ENCODE measurements around the gene TTC7B.

The TTC7B gene

DNA sequence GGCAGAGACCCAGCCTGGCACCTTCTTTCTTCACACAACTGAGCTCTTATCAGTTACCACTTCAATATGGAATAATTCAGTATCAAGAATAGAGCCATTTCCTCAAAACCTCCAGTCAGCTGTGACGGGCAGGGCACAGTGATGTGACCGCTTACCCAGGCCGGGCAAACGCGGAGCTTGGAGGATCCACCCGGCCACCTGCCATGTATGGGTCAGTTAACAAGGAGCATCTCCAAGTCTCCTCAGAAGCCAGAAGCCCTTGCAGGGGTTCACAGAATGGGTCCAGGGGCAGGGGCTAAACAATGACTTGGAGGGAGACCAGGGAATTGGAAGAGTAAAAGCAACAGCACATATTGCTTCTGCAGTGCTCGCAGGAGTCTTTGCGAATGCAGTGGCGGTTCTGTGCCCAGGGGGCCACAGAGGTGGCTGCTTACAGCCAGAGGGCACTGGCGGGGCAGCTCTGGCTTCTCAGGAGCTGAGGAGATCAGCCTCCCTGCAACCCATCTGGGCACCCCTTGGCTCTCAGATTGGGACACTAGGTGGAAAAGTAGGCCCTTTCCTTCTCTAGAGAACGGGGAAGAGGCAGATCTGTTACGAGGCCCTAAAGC is 257.1 kb downstream of the TTC7B start:
- DNase-seq (ENCODE audit: low read depth in 2 of 2) = no peak

DNA sequence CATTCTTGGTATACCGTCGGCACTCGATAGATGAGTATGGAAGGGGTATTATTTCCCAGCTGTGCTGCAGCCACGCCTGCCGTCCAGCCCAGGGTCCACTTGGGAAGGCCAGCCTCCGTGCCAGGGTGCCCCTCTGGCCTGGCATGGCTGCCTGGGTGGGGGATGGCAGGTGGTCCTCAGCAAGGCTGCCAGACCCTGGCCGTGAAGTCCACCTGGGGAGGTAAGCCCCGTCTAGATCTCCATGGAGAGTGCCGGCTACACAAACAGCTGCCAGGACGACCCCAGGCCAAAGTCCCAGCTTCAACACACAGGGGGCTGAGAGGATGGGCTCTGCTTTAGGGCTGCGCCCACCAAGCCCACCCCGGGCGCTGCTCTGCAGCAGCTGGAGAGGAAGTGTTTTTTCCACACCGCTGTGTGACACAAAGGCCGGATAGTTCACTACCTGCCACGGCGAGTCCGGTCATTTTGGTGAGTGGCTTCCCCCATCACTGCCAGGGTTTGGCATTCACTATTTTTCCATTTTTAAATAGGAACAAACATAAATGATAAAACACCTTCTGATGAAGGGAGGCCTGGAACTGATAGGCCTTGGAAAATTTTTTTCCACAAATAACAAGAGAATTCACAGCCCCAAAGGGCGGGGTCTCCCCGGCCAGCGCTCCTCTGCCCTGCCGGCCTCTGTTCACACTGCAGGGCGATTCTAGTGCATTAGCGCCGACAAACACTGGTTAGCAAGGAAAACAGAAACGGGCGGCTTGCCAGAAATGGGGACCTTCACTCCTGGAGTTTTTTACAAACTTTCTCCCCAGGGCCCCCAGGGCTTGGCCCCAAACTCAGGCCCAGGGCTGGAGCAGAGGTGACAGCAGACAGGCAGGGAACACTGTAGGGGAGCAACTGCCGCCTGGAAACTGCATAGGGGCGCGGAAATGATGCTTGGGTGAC is 257.9 kb downstream of the TTC7B start:
- no peak for DNase-seq (ENCODE audit: low read depth in 2 of 2)

DNA sequence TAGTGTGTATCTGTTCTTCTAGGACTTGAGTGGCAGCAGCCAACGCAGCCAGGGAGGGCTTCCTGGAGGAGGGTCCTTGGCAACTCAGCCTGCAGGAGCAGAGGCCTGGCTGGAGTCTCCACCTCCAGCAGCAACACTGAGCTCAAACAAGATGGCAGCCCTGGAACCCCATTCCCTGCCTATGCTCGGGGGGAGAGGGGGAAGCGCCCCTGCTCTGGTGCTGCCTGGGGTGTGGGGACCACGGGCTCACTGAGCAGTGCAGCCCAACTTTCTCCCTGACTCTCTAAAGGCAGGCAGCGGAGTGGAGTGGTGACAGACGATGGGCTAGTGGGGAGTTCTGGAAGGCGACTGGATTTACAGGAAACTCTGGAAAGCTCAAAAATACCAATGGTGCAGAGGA is 258.7 kb downstream of the TTC7B start:
- no peak for DNase-seq (ENCODE audit: low read depth in 2 of 2)

DNA sequence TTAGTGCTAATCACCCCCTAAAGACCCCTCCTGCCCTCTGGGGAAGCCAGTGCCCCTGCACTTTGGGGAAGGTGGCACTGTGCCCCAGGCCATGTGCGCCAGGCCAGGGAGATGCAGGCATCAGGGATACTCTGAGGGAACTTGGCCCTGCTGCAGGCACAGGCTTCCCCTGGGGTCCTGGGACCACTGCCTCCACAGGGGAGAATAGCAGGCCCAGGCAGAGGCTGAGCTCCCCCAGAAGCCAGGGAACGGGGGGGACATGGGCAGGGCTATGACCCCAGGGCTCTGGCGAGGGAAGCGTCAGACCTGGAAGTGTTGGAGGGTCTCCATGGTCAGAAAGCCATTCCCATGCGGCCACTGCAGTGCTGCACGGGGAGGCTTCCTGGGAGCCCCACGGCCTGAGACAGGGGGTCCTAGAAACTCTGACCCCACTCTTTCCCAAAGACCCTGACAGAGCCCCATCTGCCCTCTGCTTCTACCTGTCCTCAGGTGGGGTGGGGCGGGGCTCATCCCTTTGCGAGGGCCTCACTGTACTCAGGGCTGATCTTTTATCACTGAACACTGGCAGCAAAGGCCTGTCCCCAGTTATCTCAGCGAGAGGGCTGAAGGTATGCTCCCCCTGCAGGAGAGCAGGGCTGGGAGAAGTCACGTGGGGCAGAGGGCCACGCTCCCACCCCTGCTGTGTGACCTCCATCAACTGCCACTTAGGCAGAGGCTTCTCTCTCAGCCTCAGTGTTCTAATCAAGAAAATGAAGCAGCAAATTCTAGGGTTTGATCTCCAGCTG is 259.4 kb downstream of the TTC7B start:
- no peak for DNase-seq (ENCODE audit: low read depth in 2 of 2)

DNA sequence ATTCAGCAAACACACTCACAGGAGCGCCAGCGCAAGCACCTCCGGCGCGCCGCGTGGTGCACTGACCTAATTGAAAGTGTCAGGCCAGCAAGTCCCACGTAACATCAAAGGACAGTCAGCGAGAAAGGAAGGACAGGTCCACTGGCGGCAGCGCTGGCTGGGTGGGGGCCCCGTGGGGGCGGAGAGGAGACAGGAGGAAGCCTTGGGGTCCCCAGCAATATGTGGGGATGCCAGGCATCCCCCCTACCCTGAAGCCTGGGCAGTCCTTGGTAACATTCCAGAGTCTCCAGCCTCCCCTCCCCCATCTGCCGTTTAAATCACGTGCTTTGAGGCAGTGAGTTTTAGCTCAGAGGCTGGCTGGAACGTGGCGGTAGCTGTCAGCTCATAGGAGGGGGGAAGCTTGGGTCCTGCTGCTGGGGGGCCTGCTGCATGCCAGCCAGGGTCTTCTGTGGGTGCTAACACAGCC is 260.2 kb downstream of the TTC7B start:
- DNase-seq (ENCODE audit: low read depth in 2 of 2) = no peak

DNA sequence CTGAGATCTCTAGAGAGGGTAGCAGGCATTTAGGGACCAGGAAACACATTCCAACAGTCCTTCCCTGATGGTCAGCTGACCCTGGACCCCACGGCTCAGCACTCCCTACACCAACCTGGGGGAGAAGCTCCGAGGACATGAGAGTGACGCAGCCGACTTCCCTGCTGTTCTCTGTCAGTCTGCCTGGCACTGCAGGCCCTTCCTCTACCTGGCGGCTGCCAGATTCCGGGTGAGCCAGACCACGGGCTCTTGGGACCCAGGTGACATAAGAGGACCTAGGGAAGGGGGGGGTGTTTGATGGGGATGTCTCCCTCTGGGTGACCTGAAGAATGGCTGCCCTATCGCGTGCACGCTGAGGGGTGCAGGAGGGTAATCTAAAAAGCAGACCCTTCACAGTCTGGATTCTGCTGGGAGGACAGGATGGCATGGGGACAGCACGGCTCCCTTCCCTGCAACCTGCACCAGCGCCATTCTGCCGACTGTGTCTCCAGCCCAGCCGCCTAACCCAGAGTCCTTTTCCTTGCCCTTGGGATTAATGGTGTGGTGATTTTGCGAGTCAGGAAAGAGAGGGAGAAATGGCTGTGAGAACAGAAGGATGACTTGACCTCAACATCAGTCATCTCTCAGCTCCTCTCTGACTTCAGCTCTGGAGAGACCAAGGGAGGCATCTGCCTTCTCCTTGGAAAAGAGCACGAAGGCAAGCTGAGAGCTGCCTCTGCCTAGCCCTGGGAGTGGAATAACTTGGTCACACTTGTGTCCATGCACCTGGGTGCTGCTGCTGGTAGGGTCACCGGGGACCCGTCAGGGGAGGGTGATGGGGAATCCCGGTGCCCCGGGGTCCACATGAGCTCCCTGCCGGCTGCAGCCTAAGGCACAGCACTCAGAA is 260.9 kb downstream of the TTC7B start:
- DNase-seq (ENCODE audit: low read depth in 2 of 2) = no peak

DNA sequence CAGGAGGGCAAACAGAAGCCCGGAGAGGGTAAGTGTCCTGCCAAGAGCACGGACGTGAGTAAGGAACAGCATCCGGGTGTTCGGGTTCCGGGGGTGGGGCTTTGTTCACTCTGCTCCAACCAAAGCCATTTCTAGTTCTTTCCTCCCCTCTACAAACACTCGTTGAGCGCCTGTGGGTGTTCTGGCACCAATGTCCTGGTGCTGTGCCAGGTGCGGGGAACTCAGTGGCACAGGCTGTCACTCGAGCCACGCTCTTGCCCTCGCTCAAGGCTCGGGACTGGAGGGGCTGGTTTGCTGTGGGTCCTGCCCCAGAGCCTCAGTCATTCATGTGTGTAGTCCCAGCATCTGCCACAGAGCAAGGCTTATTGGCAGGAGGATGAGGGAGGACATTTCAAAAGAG is 261.9 kb downstream of the TTC7B start:
- DNase-seq (ENCODE audit: low read depth in 2 of 2) = no peak

DNA sequence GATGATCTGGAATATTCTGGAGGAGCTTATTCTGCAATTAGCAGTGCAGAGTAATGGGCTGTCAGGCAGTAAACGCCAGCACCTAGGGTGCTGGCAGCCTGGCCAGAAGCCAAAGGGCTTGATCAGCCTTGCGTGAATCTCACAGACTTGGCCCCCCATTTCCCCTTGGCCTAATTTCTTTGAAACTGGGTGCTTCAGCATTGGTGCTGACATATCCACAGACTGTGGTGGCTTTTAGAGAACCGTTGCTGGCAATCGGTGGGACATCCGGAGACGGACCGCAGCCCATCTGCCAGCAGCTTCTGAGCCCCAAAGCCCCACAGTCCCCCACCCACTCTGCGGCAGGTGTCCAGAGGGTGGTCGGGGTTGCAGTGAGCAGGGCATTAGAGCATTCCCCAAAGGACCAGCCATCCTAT is 262.3 kb downstream of the TTC7B start:
- no peak for DNase-seq (ENCODE audit: low read depth in 2 of 2)

DNA sequence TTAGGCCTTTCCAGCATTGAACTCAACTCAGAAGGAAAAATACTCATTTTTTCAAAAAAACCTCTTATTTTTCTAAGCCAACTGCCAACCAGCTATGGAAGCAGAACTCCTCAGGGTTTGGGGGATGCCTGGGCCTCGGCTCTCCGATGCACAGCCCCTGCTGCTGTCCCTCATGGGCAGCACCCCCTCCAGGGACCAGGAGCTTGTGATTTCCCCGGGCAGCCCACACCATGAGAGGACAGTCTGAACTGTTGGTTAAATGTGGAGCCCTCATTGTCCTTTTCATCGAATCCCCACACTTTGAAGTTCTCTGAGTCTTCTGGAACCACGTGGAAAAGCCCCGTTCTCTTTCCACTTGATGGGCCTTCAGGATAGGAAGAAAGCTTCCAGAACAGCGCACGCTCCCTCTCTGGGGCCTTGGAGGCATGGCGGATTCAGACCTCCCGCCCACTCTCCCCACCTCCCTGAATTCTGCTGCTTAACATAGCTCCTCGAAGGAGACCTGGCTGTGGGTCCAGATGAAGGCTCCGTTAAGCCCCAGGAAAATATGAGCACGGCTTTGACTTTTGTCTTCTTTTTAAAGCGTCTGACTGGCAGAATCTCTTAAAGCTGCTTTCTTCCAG is 262.8 kb downstream of the TTC7B start:
- no peak for DNase-seq (ENCODE audit: low read depth in 2 of 2)

DNA sequence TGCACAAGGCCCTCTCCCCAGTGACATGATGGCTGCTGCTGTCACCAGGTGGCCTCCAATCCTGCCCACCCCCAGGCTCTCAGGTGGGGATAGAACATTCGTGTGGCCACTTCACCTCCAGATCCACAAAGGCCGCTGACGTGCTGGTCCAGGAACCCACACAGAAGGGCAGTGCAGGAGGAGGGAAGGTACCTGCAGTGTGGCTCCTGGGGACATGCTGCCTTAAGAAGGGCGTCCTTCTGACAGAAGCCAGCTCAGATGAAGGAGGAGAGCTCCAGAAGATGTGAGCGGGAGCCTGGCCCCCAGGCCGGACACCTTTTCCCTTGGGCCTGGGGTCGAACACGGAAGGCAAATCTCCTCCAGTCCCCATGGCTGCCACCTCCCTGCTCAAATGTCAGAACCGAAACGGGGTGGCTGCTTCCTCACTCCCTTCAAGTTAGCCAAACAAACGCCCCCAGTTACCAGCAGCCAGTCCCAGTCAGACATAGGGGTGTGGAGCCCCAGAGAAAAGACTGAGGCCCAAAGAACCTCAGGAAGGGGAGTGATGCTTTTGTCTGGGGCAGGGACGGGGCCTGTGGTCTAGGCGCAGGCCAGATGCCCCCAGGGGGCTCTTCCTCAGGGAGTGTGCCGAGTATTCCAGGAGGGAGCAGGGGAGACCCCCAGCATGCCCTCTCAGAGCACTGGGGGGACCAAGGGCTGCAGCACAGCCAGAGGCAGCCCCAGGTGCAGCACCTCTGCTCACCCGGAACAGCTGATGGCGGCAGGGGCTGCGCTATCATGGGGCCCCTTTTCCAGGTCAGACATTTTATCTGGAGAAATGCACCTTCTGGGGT is 263.5 kb downstream of the TTC7B start:
- DNase-seq (ENCODE audit: low read depth in 2 of 2) = no peak

DNA sequence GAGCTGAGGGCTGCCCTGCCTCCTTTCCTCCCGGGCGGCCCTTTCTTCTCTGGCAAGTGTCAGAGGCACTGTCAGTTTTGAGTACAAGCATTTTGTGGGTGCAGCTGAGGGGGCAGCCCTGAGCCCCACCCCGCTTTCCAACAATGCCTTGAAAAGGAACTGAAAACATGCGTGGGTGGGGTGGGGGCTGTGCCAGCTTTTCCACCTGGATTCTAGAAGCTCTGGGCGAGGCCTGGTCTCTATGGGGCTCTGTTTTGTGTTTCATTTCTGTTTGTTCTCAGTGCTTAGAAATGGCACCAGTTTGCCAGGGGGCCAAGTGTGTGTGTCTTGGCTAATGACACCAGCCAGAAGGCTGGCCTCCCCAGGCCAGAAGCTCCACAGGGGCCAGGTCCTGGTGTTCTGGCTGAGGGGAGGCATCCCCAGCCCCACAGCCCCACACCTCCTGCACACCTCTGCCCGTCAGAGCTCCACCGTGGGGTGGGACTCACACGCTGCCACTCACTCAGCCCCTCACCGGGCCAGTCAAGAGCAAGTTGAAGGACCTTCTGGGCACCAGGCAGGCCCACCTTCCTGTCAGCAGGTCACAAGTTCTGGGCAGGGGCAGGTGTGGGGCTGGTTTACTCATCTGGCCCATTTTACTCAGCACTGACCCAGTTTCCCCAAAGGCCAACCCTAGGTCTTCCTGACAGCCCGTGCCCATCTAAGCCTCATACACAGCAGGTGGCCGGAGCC is 264.3 kb downstream of the TTC7B start:
- no peak for DNase-seq (ENCODE audit: low read depth in 2 of 2)

DNA sequence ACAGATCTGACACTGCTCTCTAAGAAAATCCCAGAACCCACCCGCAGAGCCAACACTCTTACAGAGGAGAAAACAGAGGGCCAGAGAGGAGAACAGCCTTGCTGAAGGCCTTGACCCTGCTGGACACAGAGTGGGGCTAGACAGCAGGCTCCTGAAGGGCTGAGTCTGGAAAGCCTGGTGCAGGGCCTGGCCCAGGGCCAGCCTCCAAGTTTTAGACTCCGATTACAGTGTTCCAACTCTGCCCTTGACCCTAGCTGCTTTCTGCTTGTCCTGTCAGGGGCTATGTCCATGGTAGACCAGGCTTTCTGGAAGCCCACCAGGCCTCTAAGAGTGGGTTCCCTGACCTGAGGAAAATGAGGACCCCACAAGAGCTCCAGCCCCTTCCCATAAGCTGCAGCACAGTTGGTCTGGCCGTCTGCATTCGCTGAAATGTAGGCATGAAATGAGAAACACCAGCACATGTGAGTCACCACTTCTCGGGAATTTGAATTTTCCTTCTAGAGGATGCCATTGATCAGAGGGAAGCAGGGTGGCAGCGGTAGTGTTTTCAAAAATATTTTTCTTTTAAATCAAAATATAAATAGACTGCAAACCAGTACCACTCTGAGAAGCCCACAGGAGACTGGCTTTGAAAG is 265.0 kb downstream of the TTC7B start:
- no peak for DNase-seq (ENCODE audit: low read depth in 2 of 2)

DNA sequence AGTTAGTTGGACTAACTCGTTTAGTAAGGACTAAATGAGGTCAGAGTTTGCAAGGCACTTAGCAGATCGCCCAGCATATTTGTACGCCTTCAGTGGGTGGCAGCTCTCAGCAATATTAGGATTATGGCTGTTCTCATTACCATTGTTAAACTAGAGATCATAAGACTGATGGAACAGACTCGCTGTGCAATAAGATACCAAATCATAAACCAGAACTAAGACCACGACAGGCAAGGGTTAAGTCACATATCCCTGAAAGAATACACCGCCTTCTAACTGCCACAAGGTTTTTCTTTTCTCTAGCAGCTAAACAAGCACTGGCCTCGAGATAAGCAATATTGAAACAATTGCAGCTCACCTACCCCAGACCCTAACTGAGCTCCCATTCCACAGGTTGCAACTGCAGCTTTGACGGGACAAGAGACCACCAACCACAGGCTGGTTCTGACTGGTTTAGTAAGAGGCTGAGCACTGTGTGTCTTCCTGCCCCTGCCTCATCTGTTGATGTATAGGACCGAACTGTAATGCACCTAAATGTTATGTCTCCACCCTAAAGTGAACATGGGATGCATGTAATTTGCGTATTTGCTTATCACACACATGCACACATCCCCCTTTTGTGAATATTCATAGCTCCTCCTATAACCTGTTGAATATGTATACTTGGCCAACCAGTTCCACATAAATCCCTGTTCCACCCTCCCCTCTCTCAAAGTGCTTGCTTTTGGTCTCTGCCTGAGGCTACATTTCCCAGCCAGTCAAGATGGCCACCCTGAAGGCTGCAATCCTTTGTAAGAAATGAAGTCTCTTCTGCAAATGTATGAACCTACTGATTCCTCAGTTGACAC is 266.2 kb downstream of the TTC7B start:
- no peak for DNase-seq (ENCODE audit: low read depth in 2 of 2)

DNA sequence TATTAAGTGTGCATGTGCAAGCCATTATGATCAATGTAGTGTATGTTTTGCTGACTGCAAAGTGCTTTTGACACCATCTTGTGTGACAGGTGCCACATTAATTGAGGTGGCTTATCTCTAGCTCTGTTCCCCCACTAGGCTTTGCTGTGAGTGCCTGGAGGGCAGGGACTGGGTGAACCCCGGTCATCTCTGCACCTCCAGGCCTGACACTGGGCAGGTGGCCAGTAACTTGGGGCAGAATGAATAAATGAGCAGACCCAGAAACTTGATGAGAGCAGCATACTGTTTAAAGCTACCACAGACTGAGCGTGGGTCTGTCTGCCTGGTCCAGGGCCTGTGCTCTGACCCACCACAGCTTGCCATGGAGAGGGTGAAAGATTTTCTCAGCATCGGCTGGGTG is 267.8 kb downstream of the TTC7B start:
- no peak for DNase-seq (ENCODE audit: low read depth in 2 of 2)

DNA sequence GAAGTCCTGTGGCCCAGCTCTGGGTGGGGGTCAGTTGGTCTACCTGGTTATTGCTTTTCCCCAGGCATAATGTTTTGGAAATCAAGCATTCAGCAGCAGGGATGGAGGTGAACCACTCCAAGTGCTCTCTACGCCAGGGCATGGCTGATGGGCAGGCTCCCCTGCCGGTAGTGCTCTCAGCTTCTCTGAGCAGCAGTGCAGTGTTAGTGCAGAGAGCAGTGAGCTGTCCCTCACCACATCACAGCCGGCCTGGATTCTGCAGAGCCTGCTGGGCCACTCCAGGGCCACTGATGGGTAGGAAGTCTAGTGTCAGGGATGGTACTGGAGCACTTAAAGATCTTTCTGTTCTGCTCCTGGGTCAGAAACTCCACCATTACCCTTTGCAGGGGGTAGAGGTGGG is 268.3 kb downstream of the TTC7B start:
- DNase-seq (ENCODE audit: low read depth in 2 of 2) = no peak

DNA sequence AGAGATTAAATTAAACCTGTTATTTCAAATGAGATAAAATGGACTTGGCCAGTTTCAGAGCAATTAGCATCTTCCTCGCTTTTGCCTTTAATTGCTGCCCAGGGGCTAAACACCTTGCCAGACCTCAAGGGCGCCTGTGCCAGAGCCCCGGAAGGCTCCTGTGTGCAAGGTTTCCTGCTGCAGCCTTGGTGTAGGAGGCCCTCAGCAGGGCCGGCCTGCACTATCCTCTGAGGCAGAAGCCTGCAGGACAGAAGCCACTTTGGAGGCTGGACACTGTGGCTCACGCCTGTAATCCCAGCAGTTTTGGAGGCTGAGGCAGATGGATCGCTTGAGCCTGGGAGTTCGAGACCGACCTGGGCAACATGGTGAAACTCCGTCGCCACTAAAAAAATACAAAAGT is 269.0 kb downstream of the TTC7B start:
- no peak for DNase-seq (ENCODE audit: low read depth in 2 of 2)

DNA sequence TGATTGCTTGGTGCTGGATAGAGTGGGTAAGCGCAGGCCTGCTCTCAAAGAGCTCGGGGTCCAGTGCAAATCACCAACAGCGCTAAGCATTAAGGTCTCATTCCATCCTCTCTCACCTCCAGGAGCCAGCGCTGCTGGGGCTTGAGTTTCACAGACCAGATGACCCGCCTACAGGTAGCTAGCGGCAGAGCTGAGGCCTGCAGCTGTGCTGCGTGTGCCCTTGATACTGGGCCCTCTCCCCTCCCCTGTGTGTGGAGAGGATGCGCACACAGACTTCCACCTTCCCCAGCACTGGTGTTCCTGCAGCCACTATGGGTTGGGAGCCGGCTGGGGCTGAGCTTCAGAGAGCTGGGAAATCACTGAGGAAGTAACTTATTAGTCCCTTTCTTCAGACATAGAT is 269.5 kb downstream of the TTC7B start:
- no peak for DNase-seq (ENCODE audit: low read depth in 2 of 2)
